ENCODE data around the gene BPI. TPM values are rescaled to one million over a fixed set of nuclear protein-coding genes. Genes with fewer than 3 reads are reported as not detected.

Gene BPI
- total and polyA plus RNA-seq, 2 donors (not counting 1 experiment from before 2014, with no cell fraction given) = 0.10 to 0.44 TPM

GRCh38 chr20:38363004-38363747, 59.2 kb downstream of the BPI start:
- CTCF ChIA-PET = no interaction called here

More at GRCh38 chr20:38363004-38363747, 59.2 kb downstream of the BPI start:
- Histone ChIP-seq H3K4me1 (ENCODE audit: control insufficient read depth in 2 of 2, insufficient read depth in 2 of 2, low read length in 2 of 2) (no peaks in the 10 kb centered on the region), H3K27me3 (replicated peaks in 1 of 4; ENCODE audit: control extremely low read depth in 1 of 4, control insufficient read depth in 3 of 4, insufficient read depth in 4 of 4, low read length in 3 of 4) (no peaks in the 10 kb centered on the region), H3K36me3 (replicated peaks in 1 of 2; ENCODE audit: control extremely low read depth in 1 of 2, control insufficient read depth in 1 of 2, extremely low read depth in 1 of 2, insufficient read depth in 2 of 2, low read length in 1 of 2) (no peaks in the 10 kb centered on the region), H3K79me2 (ENCODE audit: control insufficient read depth, insufficient read depth, low read length) (no peaks in the 10 kb centered on the region), H3K9ac (ENCODE audit: low read length) (no peak overlapping the region), H2AFZ (ENCODE audit: insufficient read depth, low read depth, low read length, poor library complexity, severe bottlenecking) (no peak overlapping the region), H3K4me3 (ENCODE audit: control extremely low read depth in 1 of 5, extremely low read depth in 1 of 5, insufficient read depth in 1 of 5, low read depth in 2 of 5, low read length in 4 of 5) (no peak overlapping the region), H3K9me3 (ENCODE audit: control extremely low read depth in 1 of 3, control insufficient read depth in 2 of 3, insufficient read depth in 1 of 3, low read length in 2 of 3) (no peaks in the 10 kb centered on the region), H3K27ac (ENCODE audit: low read length in 2 of 2) (no peak overlapping the region), H4K20me1 (ENCODE audit: control insufficient read depth, insufficient read depth, low read length, poor library complexity, severe bottlenecking) (no peaks in the 10 kb centered on the region), H3K4me2 (replicated peaks; ENCODE audit: low read depth, low read length, poor library complexity, severe bottlenecking) (no peak overlapping the region)
- Mint-ChIP-seq H3K9me3 (ENCODE audit: insufficient read depth) (no peaks in the 10 kb centered on the region), H3K27me3 (peaks cover 5% of the 10 kb centered on the region), H3K4me1 (no peaks in the 10 kb centered on the region), H3K27ac (no peak overlapping the region), H3K4me3 (no peak overlapping the region)
- WGBS (ENCODE audit: insufficient coverage) = 91% methylated on average over 7 of the region's 8 CpGs
- ATAC-seq (ENCODE audit: low read depth) (no peak), DNase-seq (no peak)
- intact Hi-C loops (cut with micrococcal nuclease) = no loop called here
- TF ChIP-seq CTCF (IDR thresholded peaks at IDR 0.05) = no peak
- TF ChIP-seq EZH2 (IDR thresholded peaks at IDR 0.05; ENCODE audit: borderline replicate concordance, insufficient read depth, low read depth, low read length, poor library complexity, severe bottlenecking) = no peak
- POLR2A ChIA-PET = no interaction called here

Measured in B cell (primary cell).